ENCODE results near the gene SLC8A3.

GRCh38 chr14:70033116-70033515 is 155.6 kb downstream of the SLC8A3 start:
- TF ChIP-seq, protein P1, sequence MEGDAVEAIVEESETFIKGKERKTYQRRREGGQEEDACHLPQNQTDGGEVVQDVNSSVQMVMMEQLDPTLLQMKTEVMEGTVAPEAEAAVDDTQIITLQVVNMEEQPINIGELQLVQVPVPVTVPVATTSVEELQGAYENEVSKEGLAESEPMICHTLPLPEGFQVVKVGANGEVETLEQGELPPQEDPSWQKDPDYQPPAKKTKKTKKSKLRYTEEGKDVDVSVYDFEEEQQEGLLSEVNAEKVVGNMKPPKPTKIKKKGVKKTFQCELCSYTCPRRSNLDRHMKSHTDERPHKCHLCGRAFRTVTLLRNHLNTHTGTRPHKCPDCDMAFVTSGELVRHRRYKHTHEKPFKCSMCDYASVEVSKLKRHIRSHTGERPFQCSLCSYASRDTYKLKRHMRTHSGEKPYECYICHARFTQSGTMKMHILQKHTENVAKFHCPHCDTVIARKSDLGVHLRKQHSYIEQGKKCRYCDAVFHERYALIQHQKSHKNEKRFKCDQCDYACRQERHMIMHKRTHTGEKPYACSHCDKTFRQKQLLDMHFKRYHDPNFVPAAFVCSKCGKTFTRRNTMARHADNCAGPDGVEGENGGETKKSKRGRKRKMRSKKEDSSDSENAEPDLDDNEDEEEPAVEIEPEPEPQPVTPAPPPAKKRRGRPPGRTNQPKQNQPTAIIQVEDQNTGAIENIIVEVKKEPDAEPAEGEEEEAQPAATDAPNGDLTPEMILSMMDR (IDR thresholded peaks at IDR 0.05) = no peak
- no peak for TF ChIP-seq POLR2A (IDR thresholded peaks at IDR 0.05)
